ENCODE measurements around the gene RRP1B. TPM values are rescaled to one million over a fixed set of nuclear protein-coding genes. Genes with fewer than 3 reads are reported as not detected.

RRP1B gene
- total RNA-seq, 1 experiment from 2014 or later = 44.2 TPM

DNA sequence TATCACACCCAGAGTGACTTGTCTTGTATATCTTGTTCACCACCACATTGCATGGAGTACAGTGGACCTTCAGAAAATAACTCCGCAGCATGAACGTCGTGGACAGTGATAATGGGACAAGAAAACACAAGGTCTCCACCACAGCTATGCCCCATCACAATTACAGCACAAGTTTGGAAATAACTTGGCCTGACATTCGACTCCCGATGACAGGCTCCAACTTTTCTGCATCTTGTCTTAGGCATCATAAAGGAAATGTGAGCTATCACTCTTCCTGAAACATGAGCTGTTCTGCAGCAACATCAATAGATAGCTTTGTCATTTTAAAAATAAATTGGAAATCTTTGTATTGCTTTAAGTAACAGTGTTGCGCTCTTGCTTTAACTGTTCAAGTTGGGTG, 2.9 kb downstream of the RRP1B start:
- ATAC-seq (no peak), DNase-seq (no peak)
- H3K9ac ChIP-seq (ENCODE audit: low read length) = no peak overlapping the region
- no peaks in the 10 kb centered on the region for H3F3A ChIP-seq (ENCODE audit: low read length, unreplicated experiment)
- no peak overlapping the region for H3K4me2 ChIP-seq (ENCODE audit: low read length)
- peaks cover 33% of the 10 kb centered on the region; the same call in 1 of the 2 replicates for H4K20me1 ChIP-seq (ENCODE audit: low read length)
- H3K4me1 ChIP-seq (ENCODE audit: insufficient read depth, low read length) = peaks cover 28% of the 10 kb centered on the region
- no peaks in the 10 kb centered on the region for H3K9me3 ChIP-seq (ENCODE audit: low read length)
- H3K4me3 ChIP-seq (ENCODE audit: low read length) = no peak overlapping the region
- intact Hi-C loops (cut with micrococcal nuclease) = no loop called here
- POLR2A ChIA-PET (ENCODE audit: unreplicated experiment) = no interaction called here
- TF ChIP-seq EZH2phosphoT487 (IDR thresholded peaks at IDR 0.05; ENCODE audit: borderline replicate concordance, low read length) (no peak), EZH2 (IDR thresholded peaks at IDR 0.05; ENCODE audit: low read length, unreplicated experiment) (no peak)
- TF ChIP-seq, protein P1, sequence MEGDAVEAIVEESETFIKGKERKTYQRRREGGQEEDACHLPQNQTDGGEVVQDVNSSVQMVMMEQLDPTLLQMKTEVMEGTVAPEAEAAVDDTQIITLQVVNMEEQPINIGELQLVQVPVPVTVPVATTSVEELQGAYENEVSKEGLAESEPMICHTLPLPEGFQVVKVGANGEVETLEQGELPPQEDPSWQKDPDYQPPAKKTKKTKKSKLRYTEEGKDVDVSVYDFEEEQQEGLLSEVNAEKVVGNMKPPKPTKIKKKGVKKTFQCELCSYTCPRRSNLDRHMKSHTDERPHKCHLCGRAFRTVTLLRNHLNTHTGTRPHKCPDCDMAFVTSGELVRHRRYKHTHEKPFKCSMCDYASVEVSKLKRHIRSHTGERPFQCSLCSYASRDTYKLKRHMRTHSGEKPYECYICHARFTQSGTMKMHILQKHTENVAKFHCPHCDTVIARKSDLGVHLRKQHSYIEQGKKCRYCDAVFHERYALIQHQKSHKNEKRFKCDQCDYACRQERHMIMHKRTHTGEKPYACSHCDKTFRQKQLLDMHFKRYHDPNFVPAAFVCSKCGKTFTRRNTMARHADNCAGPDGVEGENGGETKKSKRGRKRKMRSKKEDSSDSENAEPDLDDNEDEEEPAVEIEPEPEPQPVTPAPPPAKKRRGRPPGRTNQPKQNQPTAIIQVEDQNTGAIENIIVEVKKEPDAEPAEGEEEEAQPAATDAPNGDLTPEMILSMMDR (conservative IDR thresholded peaks at IDR 0.05; ENCODE audit: low read depth, low read length) = no peak
- BruUV-seq (replicated peaks) = no TSS peak
- peaks cover 43% of the 10 kb centered on the region for H3K36me3 ChIP-seq (ENCODE audit: low read depth, low read length)
- H2AFZ ChIP-seq (ENCODE audit: low read length) = no peak overlapping the region
- CTCF ChIA-PET = no interaction called here
- H3K27me3 ChIP-seq (ENCODE audit: low read length) = no peaks in the 10 kb centered on the region
- H3K79me2 ChIP-seq (ENCODE audit: low read length) = peaks cover 85% of the 10 kb centered on the region
- H3K9me2 ChIP-seq (replicated peaks; ENCODE audit: low read length) = no peaks in the 10 kb centered on the region
- H3K27ac ChIP-seq (ENCODE audit: low read length) = no peak overlapping the region

DNA sequence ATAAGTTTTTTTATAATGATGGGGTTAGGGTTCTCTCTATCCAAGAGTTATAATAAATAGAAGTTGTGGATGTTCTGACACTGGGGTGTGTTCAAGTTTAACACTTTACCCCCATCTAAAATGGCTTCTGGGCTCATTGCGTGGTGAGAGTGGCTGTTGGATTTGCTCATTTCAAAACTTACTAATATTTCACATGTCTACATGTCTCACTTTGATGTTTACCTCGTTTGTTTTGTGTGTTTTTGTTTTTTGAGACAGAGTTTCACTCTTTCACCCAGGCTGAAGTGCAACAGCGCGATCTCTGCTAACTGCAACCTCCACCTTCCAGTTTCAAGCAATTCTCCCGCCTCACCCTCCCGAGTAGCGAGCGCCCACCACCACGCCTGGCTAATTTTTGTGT, 3.7 kb downstream of the RRP1B start:
- H3K9me2 ChIP-seq (replicated peaks; ENCODE audit: low read length) = no peaks in the 10 kb centered on the region
- peaks cover 35% of the 10 kb centered on the region; the same call in 1 of the 2 replicates for H4K20me1 ChIP-seq (ENCODE audit: low read length)
- ATAC-seq = no peak
- DNase-seq = no peak
- H3K4me1 ChIP-seq (ENCODE audit: insufficient read depth, low read length) = peaks cover 30% of the 10 kb centered on the region
- BruUV-seq (replicated peaks) = no TSS peak
- no peak overlapping the region for H3K27ac ChIP-seq (ENCODE audit: low read length)
- CTCF ChIA-PET = no interaction called here
- H3K9ac ChIP-seq (ENCODE audit: low read length) = no peak overlapping the region
- no peak overlapping the region for H2AFZ ChIP-seq (ENCODE audit: low read length)
- TF ChIP-seq EZH2 (IDR thresholded peaks at IDR 0.05; ENCODE audit: low read length, unreplicated experiment) (no peak), EZH2phosphoT487 (IDR thresholded peaks at IDR 0.05; ENCODE audit: borderline replicate concordance, low read length) (no peak)
- TF ChIP-seq, protein P1 (conservative IDR thresholded peaks at IDR 0.05; ENCODE audit: low read depth, low read length) = no peak
- peaks cover 43% of the 10 kb centered on the region for H3K36me3 ChIP-seq (ENCODE audit: low read depth, low read length)
- no peak overlapping the region for H3K4me3 ChIP-seq (ENCODE audit: low read length)
- no peaks in the 10 kb centered on the region for H3K27me3 ChIP-seq (ENCODE audit: low read length)
- no peak overlapping the region for H3K4me2 ChIP-seq (ENCODE audit: low read length)
- intact Hi-C loops (cut with micrococcal nuclease) = no loop called here
- no peaks in the 10 kb centered on the region for H3F3A ChIP-seq (ENCODE audit: low read length, unreplicated experiment)
- POLR2A ChIA-PET (ENCODE audit: unreplicated experiment) = no interaction called here
- no peaks in the 10 kb centered on the region for H3K9me3 ChIP-seq (ENCODE audit: low read length)
- peaks cover 93% of the 10 kb centered on the region for H3K79me2 ChIP-seq (ENCODE audit: low read length)

DNA sequence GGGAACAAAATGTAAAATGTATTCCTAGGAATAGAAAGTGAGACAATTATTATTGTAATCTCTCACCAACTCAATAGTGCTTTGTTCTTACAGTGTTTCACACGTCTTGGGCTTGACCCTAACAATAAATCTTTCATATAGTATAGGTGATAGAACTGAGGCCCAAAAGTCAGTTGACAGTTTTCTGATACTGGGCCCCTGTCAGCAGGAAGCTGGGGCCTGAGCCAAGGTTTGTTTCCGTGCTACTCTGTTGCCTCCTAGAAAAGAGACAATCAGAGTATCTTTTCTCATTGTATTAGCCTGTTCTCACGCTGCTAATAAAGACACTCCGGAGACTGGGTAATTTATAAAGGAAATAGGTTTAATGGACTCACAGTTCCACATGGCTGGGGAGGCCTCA, 5.0 kb downstream of the RRP1B start:
- Histone ChIP-seq H3K27ac (ENCODE audit: low read length) (no peak overlapping the region), H3K9me2 (replicated peaks; ENCODE audit: low read length) (no peaks in the 10 kb centered on the region), H3K9ac (ENCODE audit: low read length) (no peak overlapping the region), H3K4me3 (ENCODE audit: low read length) (no peak overlapping the region), H3K4me1 (ENCODE audit: insufficient read depth, low read length) (peaks cover 25% of the 10 kb centered on the region), H3K36me3 (ENCODE audit: low read depth, low read length) (peaks cover 43% of the 10 kb centered on the region), H3K27me3 (ENCODE audit: low read length) (no peaks in the 10 kb centered on the region), H3K4me2 (ENCODE audit: low read length) (no peak overlapping the region), H3F3A (ENCODE audit: low read length, unreplicated experiment) (no peaks in the 10 kb centered on the region), H2AFZ (ENCODE audit: low read length) (no peak overlapping the region), H4K20me1 (ENCODE audit: low read length) (peaks cover 40% of the 10 kb centered on the region; the same call in 1 of the 2 replicates), H3K79me2 (ENCODE audit: low read length) (peaks cover 99% of the 10 kb centered on the region), H3K9me3 (ENCODE audit: low read length) (no peaks in the 10 kb centered on the region)
- BruUV-seq (replicated peaks) = no TSS peak
- CTCF ChIA-PET = no interaction called here
- POLR2A ChIA-PET (ENCODE audit: unreplicated experiment) = no interaction called here
- DNase-seq (no peak), ATAC-seq (no peak)
- TF ChIP-seq, protein P1 (conservative IDR thresholded peaks at IDR 0.05; ENCODE audit: low read depth, low read length) = no peak
- intact Hi-C loops (cut with micrococcal nuclease) = no loop called here

Measured in PC-3 (cell line).